NCI-H2029 treated with DMSO at 0.1 percent for 48 hours (cell line): ENCODE data around the gene LRRK1.

Experiments
- DNase-seq: peaks from one replicate; lab custom pipeline; 2025; lab: John Stamatoyannopoulos, UW

The LRRK1 gene

DNA sequence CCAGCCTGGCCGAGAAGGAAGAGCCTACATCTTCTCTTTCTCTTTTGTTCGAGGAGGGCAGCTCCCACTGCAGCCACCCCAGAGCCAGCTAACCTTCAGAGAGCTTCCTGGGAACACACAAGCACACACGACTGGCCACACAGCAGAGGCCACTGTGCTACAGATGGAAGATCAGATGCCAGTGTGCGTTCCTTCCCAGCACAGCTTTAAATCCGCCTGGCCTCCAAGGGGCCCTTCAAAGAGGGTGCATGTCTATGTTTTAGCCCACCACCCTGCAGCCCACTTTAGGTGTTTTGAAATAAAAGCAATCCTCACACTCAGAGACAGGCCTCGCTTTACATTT is 27.2 kb upstream of the LRRK1 start:
- no peak for DNase-seq

DNA sequence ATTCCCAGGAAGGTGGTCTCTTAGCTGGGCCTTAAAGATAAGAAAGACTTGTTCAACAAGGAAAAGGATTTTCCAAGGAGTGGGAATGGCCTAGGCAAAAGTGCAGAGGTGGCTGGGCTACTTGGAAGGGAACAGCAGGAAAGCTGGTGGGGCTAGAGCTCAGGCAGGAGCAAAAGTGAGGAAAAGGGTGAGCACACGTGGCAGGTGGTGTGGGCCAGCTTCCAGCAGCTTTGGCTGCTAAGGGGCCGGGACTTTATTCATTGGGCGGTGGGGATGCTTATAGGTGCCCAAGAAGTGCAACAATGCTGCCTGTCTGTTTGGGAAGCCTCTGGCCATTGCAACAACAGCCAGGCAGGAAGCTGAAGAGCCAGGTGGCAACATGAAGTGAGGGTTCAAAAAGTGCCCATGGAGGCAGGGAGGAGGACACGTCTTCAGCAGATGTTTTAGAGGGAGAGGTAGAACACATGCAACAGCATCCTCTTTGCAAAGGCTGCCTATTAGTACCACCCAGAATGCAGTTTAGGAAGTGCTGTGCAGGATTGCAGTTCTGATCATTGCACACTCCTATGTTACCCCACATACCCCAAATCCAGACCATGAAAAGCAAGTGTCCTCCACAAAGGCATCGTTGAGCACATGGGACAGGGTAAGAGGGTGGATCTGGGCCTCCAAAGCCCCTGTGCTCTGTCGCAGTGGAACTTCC is 25.7 kb upstream of the LRRK1 start:
- no peak for DNase-seq

DNA sequence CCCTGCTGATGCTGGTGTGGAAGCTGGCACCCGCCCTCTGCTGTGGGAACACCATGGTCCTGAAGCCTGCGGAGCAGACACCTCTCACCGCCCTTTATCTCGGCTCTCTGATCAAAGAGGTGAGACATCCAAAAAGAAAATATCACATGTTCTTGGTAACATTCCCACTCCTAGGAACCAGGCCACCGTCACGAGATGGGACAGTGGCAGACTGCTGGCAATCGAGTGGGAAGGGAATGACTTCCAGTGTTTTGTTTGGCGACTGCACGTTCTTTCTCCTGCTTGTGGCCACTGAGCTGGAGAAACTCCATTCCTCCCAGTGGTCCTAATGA is 25.2 kb upstream of the LRRK1 start:
- no peak for DNase-seq

DNA sequence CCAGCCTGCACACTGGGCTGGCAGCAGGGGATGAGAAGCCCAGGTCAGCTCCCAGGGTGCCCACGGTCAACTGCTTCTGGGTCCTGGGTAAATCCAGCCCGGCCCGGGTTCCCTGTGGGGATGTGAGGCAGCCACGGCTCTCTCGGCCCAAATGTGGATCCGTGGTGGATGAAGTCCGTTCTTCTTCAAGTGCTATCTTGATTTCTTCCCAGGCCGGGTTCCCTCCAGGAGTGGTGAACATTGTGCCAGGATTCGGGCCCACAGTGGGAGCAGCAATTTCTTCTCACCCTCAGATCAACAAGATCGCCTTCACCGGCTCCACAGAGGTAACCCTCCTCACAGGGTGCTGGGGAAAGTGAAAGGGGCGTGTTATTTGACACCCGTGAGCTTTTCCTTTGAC is 23.4 kb upstream of the LRRK1 start:
- no peak for DNase-seq

DNA sequence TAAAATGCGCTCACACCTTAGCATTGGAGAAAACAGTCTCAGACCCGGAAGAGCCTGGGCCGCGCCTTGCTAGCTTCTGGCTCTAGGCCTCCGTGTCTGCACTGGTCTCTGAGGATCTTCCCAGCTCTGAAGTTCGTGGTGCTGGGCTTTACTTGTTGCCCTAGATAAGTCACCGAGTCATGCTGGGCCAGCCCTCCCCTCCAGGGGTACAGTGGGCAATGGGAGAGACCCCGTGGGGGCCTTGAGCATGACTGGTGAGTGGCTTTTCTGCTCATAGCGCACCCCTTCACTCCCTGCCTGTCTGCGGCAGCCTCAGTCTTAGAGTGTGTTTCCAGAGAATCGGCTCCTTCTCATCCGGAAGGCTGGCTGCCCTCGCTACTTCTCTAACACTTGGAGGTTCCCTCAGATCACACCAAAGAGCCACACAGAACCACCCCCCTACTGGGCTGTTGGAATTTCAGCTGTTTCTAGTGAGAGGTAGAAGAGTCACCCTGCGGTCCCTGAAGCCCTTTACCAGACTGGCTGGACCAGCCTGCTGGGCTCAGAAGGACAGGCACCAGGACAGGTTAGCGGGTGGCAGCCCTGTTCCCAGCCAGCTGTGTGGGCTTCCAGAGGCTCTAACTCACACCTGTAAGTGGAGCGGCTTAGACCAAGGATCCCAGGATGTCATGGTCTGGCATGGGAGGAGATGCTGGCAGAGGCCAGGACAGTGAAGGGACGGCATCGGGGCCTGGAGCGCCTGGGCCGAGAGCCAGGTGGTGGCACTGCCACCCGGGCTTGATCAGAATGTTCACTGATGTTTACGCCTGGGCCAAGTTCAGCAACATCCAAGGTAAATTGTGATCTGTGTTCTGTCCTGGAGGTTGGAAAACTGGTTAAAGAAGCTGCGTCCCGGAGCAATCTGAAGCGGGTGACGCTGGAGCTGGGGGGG is 21.7 kb upstream of the LRRK1 start:
- DNase-seq: no peak

DNA sequence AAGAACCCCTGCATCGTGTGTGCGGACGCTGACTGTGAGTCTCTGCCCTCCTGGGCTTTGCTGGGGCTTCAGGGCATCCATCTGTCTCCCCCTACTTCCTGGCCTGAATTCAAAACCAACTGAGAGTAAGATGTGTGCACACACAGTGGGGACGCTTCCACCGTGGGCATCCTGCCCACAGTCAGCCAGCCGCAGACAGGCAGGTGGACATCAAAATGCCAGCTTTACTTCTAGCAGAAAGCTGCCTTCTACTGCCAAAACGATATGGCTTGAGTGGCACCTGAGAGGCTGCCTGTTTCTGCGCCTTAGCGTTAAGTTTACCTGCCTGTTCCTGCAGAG is 21.0 kb upstream of the LRRK1 start:
- DNase-seq: no peak

DNA sequence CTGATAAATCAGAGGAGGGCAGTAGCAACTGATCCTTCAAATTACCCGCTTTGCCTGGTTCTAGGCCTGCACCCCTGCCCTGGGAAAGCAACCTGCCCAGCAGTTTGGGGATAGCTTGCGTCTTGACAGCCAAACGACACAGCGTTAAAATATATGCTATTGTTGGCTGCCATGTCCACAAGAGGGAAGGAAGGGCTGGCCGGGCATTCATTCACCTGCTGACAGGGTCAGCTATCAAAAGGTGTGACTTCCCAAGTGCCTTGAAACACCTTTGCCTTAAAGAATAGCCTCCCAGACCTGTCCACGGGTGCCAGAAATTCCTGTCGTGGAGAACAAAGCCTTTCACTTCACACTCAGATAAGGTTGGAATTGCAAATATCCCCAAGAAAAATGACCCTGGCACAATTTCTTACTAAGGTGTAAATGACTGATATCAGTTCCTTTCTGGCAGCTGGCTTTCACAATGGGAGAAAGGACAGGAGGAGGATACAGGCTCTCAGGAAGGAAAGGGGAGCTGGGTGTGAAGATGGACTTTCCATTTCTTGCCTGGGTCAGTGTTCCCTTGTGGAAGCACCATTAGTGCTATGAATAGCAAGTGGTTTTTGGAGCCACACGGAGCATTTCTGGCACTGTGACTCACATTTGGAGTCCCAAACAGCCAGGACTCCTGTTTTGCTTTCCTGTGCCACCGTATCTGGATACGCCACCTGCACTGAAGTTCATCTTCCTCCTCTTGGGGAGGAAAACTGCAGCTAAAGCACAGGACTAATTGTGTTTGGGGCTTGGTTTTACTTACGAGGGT is 20.3 kb upstream of the LRRK1 start:
- no peak for DNase-seq

DNA sequence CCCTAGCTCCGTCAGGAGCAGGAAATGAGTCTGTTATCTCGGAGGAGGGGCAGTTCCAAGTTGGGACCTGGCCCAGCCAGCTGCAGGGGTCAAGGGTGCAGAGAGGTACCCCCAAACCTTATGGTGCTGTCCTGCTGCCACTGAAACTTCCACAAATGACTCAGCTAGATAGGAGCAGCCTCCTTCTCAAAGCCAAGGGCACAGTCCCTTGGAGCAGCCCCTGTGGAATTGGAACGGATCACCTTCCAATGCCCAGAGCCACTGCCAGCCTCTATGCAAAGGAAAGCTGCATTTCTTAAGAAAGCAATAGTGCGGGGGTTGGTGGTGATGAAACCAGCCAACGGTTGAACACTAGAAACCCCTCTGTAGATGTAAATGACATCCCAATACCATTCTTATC is 19.6 kb upstream of the LRRK1 start:
- no peak for DNase-seq

DNA sequence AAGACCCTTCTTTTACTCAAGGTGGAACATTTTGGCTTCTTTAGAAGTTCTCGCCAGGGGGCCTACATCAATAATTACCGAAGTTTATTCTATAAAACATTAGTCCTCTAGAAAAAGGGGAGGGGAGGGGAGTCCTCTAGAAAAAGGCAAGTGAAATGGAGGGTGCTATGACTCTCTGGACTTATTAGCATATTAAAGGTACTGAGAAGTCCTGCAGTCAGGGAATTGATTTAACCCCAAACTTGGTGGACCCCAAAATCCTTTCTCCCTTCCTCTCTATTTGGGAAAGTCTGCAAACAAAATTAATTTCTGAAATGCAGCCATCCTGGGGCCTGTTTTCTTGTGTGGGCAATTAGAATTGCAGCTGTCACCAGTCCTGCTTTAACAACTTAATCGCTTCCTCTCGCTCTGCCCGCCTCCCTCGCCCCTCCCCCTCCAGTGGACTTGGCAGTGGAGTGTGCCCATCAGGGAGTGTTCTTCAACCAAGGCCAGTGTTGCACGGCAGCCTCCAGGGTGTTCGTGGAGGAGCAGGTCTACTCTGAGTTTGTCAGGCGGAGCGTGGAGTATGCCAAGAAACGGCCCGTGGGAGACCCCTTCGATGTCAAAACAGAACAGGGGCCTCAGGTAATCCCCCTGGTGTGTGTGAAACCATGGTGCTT is 18.9 kb upstream of the LRRK1 start:
- no peak for DNase-seq

DNA sequence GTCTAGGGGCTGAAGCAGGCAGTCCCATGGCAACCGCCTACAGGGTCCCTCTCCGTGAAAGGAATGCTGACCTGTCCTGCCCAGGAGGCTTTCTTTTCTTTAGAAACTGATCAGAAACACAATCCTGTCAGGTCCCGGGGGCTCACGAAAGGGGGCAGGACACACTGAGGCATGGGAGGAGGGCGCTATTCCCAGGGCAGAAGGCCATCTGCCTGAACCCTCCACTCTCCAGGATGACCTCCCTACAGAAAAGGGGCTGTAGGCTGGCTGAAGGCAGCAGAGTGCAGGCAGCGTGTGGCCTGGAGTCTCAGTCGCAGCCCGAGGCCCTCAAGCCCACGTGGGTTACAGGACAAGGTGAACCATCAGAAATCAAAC is 18.4 kb upstream of the LRRK1 start:
- DNase-seq: no peak

DNA sequence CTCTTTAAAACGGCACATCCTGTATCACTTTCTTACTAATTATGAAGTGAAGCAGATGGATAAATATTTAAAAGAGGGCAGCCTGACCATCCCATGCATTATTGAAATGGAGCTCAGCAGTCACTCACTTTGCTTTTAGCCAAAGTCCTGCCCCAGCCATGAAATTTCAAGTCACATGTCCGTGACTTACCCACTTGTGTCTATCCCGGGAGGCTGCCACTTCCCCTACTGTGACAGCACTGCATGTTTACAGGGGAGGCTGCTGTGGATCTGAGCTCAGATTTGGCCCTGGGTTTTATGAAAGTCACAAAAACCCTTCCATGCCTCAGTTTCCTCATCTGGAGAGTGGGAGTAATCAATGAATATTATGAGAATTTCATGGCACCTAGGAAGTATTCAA is 17.9 kb upstream of the LRRK1 start:
- no peak for DNase-seq

DNA sequence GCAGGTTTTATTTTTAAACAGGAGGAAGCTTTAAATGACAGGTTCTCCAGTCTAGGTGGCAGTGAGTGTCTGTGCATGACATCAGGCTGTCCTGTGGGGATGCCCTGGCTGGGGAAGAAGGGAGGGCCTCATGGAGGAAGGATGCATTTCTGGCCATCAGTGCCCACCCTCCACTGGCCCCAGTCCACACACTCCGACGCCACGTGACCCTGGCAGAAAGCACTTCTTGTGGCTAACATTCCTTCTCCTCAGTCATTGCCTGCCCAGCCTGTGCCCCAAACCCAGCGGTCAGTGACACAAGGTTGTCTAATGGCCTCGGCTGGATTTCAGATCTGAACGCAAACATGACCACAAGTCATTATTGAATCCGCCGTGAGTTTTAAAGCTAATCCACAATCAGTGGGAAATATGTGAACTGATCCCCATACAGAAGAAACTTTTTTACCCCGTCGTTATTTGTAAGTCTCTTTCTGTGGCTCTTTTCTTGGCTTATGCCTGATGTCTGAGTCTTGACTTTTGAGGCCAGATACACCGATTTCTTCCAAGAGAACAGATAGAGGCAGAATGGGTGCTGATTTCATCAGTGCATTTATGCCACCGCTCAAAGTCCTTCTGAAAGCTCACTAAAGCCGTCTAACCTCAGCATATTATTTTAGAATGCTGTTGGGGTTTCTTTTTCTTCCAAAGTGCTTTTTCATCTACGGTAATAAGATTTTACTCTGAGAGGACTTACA is 17.3 kb upstream of the LRRK1 start:
- no peak for DNase-seq

DNA sequence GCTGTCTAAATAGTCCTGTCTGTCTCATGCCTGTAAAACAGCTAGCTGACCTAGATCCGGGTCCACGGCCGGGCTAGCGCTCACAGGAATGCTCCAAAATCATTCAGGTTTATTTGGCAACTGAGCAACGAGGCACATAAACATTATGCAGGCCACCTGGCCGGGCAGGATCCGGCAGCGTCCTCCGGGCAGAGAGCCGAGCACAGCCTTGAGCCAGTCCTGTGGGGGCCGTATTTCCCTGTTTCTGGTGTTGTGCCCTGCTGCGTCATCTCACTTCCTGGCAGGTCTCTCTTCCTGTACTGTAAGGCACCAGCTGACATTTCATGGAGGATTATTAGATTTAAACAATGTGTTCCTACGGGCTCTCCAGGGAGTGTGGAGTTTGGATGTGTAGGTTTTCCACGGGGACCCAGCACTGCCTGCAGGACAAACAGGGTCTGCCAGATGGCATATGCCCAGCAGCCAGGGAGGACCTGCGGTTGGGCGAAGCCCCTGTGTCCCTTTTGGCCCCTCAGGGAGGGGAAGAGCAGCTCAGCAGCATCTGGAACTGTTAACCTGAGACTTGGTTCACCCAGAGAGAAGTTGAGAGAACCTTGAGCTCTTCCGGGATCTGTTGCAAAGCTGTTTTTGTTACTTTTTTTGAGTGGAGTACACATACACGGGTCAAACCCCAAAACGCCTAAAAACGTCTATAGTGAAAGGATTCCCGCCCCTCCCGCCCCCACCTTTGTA is 16.6 kb upstream of the LRRK1 start:
- peak; percentile 25 for DNase-seq

DNA sequence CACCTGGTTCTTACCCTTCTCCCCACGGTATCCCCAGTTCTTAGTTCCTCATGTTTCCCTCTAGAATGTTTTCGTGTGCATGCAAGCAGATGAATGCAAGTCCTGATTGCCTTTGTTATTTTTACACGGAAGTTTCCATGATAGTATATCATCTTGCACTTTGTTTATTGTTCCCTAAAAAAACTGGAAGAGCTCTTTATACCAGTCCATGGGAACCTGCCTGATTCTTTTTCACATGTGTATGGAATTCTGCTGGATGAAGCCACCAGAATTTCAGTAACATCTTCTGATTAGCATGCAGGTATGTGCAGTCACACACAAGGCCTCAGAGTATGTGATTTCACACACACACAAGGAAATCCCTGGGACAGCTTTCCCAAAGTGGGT is 16.0 kb upstream of the LRRK1 start:
- no peak for DNase-seq

DNA sequence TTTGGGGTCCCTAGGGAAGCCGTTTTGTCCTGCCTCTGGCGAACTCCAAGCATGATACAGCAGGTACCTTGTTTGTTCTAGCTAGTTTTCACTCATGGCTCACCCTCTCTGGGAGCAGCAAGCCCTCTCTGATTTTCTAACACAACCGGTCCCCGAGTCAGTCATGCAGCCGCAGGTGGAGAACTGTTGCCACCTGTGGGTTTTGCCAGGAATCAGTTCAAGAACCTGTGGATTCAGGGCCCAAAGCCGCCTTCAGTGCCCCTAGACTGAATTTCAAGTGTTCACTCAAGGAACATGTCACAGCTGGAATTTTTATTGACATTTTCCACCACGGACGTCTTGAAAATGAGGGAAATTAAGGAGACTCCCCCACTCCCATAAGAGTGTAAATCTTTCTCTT is 13.3 kb upstream of the LRRK1 start:
- DNase-seq: no peak

DNA sequence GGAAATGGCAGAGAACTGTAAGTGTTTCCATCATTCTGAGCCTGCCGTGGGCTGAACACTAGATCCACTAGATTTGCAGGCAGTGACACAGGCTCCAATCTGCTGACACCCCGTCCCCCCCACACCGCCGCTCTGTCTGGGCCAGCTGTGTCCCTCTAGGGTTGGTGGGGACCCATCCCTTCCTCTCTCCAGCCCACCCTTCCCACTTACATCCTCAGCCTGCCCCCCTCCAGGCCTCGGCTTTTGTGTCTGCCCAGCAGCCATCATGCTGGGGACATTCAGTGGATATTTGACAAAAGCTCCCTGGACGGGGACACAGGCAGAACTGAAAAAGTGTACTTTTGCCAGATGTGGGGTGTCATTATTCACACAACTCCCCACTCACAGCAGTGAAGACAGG is 10.7 kb upstream of the LRRK1 start:
- DNase-seq: no peak

DNA sequence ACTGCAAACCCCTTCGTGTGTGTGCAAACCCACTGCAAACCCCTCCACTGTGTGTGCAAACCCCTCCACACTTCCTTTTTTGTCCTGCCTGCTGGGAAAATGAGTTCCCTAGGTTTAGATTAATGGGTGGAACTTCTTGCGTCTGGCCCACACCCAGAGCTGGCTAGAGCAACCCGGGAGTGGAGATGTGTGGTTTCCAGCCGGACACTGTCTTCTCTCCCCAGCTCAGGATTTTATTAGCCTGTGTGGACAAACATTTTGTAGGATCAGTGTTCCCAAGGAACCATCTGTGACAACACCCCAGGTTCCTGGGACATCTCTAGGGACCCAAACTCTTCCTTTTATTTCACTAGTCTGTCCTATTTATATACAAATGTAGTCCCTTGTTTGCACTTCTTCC is 9.6 kb upstream of the LRRK1 start:
- DNase-seq: no peak

DNA sequence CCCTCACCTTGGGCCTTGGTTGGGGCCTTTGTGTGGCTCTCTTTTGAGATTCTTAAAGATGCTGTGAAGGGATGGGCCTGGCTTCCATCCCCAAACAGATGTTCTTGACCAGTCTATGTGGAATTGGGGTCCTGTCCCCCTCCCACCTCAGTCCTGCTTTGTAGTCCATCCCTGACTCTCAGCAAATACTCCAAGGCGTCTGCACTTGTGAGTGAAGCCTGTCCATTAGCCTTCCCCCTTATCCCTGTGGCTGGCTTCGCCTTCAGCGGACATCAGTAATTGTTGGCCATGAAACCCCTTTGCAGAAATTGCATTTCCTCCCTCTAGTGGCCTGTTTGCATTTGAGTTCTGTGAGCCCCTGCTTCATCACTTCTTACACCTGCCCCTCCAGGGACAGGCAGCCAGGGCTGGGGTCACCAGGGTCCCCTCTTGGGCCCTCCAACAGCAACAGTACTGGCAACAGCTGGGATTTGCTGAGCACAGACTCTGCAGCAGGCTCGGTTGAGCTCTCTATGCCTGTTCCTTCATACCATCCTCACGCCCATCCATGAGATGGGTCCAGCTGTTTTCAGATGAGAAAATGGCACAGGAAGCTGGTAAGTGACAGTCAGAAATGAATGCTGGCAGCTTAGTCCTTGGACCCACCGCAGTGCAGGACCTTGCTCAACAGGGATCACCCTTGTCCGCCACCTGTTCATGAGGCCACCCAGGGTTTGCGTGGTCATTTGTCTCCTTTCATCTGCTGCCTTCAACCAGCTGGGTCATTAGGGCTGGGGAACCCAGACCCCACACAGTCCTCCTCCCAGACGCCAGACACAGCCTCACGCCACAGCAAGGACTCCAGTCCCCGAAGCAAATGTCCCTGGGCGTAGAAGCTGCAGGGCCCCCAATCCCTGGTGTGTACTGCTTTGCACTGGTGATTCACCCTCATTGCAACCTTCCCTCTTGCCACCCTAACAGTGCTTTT is 8.9 kb upstream of the LRRK1 start:
- no peak for DNase-seq

DNA sequence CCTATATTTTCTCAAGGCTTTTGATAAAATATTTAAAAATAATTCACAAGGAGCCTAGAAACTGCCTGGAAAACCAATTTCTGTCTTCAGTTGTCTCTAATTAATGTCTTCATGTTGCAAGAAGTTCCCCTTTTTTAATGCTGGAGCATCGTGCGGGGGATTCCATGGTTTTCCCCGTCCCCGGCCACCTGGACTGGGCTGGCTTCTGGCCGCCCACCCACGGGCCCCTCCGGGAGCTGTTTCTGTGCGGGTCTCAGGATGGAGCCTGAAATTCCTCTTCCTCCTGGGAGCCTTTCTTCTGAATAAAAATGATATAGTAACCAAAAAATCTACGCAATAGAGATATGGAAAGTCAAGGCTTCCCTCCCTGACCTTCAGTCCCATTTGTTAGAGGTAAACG is 8.1 kb upstream of the LRRK1 start:
- DNase-seq: no peak

DNA sequence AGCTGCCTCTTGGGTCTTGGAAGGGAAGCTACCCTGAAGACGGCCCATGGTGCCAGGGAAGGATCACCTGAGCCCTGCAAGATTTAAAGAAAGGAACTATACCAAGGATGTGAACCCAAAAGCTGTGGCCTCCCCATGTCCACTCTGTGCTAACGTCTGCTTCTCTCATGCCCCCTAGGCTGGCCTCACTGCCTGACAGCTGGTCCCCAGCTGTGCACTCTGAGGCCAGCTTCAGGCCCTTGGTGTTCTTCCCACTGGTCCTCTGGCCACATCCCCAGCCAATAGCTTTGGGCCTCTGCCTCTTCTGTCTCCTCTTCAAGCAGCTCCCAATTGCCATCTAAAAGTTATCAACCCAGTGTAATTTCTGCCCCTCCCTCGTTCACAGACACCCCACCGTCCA is 5.2 kb upstream of the LRRK1 start:
- no peak for DNase-seq
